HT1080 (cell line): ENCODE results near the gene PTPRQ. TPM values are rescaled to one million over a fixed set of nuclear protein-coding genes. Genes with fewer than 3 reads are reported as not detected.
A peak's percentile ranks its signal among the peaks of the same experiment; 100 is the strongest.
"Not testable (repeated sequence)": the region's sequence is repeated elsewhere in the genome, so short reads cannot be mapped to it uniquely, and the experiment has no call there.

Experiments
- DNase-seq: peaks from one replicate; pipeline ENCODE4 v3.0.0-alpha.2; 2015; ENCODE audit warnings: low read depth
- polyA plus RNA-seq, 2 experiments: library from polyadenylated mRNA; depleted of rRNA; stranded (reverse); fragments of >200 nt; gene quantifications; 2 replicates each; pipeline ENCODE4 v1.2.3, GENCODE V29; 2015
- total RNA-seq: library from RNA; depleted of rRNA; stranded (reverse); fragments of >200 nt; shearing (Covaris generic); gene quantifications from 2 replicates; pipeline ENCODE4 v1.2.3, GENCODE V29; 2014; rRNA removed

The PTPRQ gene
- total RNA-seq = not detected in 2 replicates
- not detected in 2 replicates for polyA plus RNA-seq (2015; cell fraction: cytosol; rRNA removed)
- not detected in 2 replicates for polyA plus RNA-seq (2015; cell fraction: nucleus; rRNA removed)

GRCh38 chr12:80443974-80444666 lies at the start of gene PTPRQ:
Gene PTPRQ, plus strand, starts transcription at chr12:80444235. Its CDS starts 111 bp downstream, at chr12:80444346.
- no peak for DNase-seq

GRCh38 chr12:80400571-80400991 lies 43.5 kb upstream of the PTPRQ start:
- DNase-seq = no peak

GRCh38 chr12:80401191-80401590 lies 42.8 kb upstream of the PTPRQ start:
- no peak for DNase-seq

GRCh38 chr12:80404629-80405028 lies 39.4 kb upstream of the PTPRQ start:
- DNase-seq = no peak

- no peak for DNase-seq
Observed at GRCh38 chr12:80406253-80406652, 37.8 kb upstream of the PTPRQ start.

GRCh38 chr12:80411787-80412186 lies 32.2 kb upstream of the PTPRQ start:
- DNase-seq = no peak

GRCh38 chr12:80412343-80412953 lies 31.6 kb upstream of the PTPRQ start:
- peak; percentile 46 for DNase-seq

GRCh38 chr12:80413462-80413861 lies 30.6 kb upstream of the PTPRQ start:
- no peak for DNase-seq

- no peak for DNase-seq
Observed at GRCh38 chr12:80415466-80415865, 28.6 kb upstream of the PTPRQ start.

- DNase-seq = no peak
Observed at GRCh38 chr12:80419644-80420043, 24.4 kb upstream of the PTPRQ start.

- DNase-seq = no peak
Observed at GRCh38 chr12:80420075-80420474, 24.0 kb upstream of the PTPRQ start.

- DNase-seq = no peak
Observed at GRCh38 chr12:80422550-80422949, 21.5 kb upstream of the PTPRQ start.

- DNase-seq = no peak
Observed at GRCh38 chr12:80432061-80432460, 12.0 kb upstream of the PTPRQ start.

GRCh38 chr12:80441921-80442320 lies 2.1 kb upstream of the PTPRQ start:
- peak; percentile 53 for DNase-seq

- no peak for DNase-seq
Observed at GRCh38 chr12:80442426-80443222, 1.4 kb upstream of the PTPRQ start.

- no peak for DNase-seq
Observed at GRCh38 chr12:80445083-80445793, 1.2 kb downstream of the PTPRQ start.

- DNase-seq = no peak
Observed at GRCh38 chr12:80456513-80456912, 12.5 kb downstream of the PTPRQ start.

GRCh38 chr12:80460972-80461371 lies 16.9 kb downstream of the PTPRQ start:
- no peak for DNase-seq

- not testable (repeated sequence) for DNase-seq
Observed at GRCh38 chr12:80461851-80462250, 17.8 kb downstream of the PTPRQ start.

- DNase-seq = no peak
Observed at GRCh38 chr12:80469681-80470080, 25.6 kb downstream of the PTPRQ start.

- no peak for DNase-seq
Observed at GRCh38 chr12:80470403-80470802, 26.4 kb downstream of the PTPRQ start.
